Measurements from ENCODE around the gene MAP2K7. TPM values are rescaled to one million over a fixed set of nuclear protein-coding genes. Genes with fewer than 3 reads are reported as not detected.

MAP2K7 gene
- total RNA-seq, 1 donor, result 10.2 TPM

- peak; percentile 99 for DNase-seq (ENCODE audit: low read depth)
- H3K4me3 ChIP-seq (ENCODE audit: low read depth, low read length), result peak within 1 kb of the TSS; percentile 90
- no peak for TF ChIP-seq CTCF (IDR thresholded peaks at IDR 0.05; ENCODE audit: insufficient read depth, low read length)
Observed at GRCh38 chr19:7943444-7944176, 39.9 kb downstream of the MAP2K7 start, which contains the start of gene TIMM44. TIMM44 (minus strand) TSS chr19:7943666; CDS start chr19:7943651, 15 bp downstream.

- peak overlapping the region; percentile 85 for H3K4me3 ChIP-seq (ENCODE audit: low read depth, low read length)
- TF ChIP-seq CTCF (IDR thresholded peaks at IDR 0.05; ENCODE audit: insufficient read depth, low read length), result peak; percentile 78
- peak; percentile 92 for DNase-seq (ENCODE audit: low read depth)
Observed at GRCh38 chr19:7944177-7944761, 40.6 kb downstream of the MAP2K7 start.

GRCh38 chr19:7947939-7948338 lies 44.3 kb downstream of the MAP2K7 start:
- no peak for TF ChIP-seq CTCF (IDR thresholded peaks at IDR 0.05; ENCODE audit: insufficient read depth, low read length)
- DNase-seq (ENCODE audit: low read depth), result no peak
- H3K4me3 ChIP-seq (ENCODE audit: low read depth, low read length), result no peak overlapping the region

- TF ChIP-seq CTCF (IDR thresholded peaks at IDR 0.05; ENCODE audit: insufficient read depth, low read length), result no peak
- no peak overlapping the region for H3K4me3 ChIP-seq (ENCODE audit: low read depth, low read length)
- DNase-seq (ENCODE audit: low read depth), result peak; percentile 29
Observed at GRCh38 chr19:7953060-7953459, 49.4 kb downstream of the MAP2K7 start.

GRCh38 chr19:7953576-7953975 lies 49.9 kb downstream of the MAP2K7 start:
- no peak for TF ChIP-seq CTCF (IDR thresholded peaks at IDR 0.05; ENCODE audit: insufficient read depth, low read length)
- DNase-seq (ENCODE audit: low read depth), result no peak
- no peak overlapping the region for H3K4me3 ChIP-seq (ENCODE audit: low read depth, low read length)

GRCh38 chr19:7955696-7956095 lies 52.0 kb downstream of the MAP2K7 start:
- no peak for TF ChIP-seq CTCF (IDR thresholded peaks at IDR 0.05; ENCODE audit: insufficient read depth, low read length)
- no peak for DNase-seq (ENCODE audit: low read depth)

More at GRCh38 chr19:7955696-7956095, 52.0 kb downstream of the MAP2K7 start:
- no peak overlapping the region for H3K4me3 ChIP-seq (ENCODE audit: low read depth, low read length)

Measured in fibroblast of the aortic adventitia (primary cell).